ENCODE data around the gene RERE.

The RERE gene

DNA sequence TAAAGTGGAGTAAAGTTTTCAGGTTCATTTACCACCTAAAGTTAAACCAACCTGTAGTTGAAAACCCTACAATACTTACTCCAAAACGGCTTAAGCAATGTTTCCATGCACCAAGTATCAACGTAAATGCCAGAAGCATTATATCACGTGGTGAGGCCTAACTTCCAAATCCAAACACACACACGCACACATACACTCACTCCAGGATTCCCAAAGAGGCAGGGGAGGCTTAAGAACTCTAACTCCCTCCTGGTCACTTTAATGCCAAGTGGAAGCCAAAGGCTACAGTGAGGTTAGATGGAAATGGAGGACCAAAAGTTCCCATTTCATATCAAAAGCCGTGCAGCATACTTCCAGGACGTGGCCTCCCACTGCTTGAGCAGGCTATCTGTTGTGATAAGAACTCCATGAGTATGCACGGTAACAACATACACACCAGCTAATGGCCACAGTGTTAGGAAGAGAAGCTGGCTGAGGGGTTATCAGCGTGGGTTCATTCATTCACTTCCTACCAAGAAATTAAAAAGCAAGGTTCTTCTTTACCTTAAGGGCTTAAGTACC lies 275.4 kb downstream of the RERE start:
- Histone ChIP-seq H3K4me1 (no peaks in the 10 kb centered on the region), H3K4me3 (ENCODE audit: low read depth, low read length) (no peak overlapping the region), H3K27me3 (no peaks in the 10 kb centered on the region), H3K36me3 (no peaks in the 10 kb centered on the region), H3K9me3 (no peaks in the 10 kb centered on the region)
- no peak for DNase-seq
- TF ChIP-seq, protein P1, sequence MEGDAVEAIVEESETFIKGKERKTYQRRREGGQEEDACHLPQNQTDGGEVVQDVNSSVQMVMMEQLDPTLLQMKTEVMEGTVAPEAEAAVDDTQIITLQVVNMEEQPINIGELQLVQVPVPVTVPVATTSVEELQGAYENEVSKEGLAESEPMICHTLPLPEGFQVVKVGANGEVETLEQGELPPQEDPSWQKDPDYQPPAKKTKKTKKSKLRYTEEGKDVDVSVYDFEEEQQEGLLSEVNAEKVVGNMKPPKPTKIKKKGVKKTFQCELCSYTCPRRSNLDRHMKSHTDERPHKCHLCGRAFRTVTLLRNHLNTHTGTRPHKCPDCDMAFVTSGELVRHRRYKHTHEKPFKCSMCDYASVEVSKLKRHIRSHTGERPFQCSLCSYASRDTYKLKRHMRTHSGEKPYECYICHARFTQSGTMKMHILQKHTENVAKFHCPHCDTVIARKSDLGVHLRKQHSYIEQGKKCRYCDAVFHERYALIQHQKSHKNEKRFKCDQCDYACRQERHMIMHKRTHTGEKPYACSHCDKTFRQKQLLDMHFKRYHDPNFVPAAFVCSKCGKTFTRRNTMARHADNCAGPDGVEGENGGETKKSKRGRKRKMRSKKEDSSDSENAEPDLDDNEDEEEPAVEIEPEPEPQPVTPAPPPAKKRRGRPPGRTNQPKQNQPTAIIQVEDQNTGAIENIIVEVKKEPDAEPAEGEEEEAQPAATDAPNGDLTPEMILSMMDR (IDR thresholded peaks at IDR 0.05; ENCODE audit: low read depth, low read length), result no peak

DNA sequence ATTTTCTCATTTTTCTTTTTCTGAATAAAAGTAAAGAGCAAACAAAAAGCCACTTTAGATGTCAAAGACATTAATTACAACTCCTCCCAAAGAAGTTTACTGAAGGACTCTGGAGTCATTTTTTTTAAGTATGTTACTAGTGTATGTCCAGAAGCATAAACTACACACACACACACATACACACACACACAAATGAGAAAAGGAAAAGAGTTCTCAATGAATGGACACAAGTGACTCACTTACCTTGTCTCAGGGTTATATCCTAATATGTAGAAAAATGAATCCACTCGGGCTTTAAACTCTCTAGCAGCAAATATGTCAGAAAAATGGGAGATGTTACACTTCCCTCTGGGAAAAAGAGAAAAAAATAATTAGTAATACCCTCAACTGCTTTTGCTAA lies 276.5 kb downstream of the RERE start:
- Histone ChIP-seq H3K4me1 (no peaks in the 10 kb centered on the region), H3K36me3 (no peaks in the 10 kb centered on the region)
- TF ChIP-seq, protein P1 (IDR thresholded peaks at IDR 0.05; ENCODE audit: low read depth, low read length), result no peak

DNA sequence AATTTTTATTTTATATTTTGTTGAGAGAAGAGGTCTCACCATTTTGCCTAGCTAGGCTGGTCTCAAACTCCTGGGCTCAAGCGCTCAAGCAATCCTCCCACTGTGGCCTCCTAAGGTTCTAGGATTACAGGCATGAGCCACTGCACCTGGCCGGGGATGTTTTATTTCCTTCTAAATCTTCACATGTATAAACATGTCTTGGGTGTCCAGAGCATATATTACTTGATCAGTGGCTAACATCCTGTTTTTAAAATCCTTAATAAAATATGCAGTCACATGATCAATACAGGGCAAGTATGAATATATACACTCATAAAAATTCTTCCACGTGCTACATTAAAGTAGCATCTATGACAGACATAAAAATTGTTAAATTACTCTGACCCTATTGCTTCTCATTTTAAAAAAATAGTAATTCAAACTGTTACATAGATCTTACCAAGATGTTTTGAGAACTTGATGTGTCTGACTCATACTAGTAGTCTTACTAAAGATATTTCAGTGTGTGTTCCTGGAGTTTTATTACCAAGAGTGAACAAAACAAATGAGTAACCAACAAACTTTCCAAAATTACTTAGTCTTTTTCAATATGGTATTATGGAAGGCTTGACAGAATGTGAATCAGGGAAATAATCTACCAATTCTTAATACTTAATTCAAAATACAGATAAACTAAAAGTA lies 277.0 kb downstream of the RERE start:
- Histone ChIP-seq H3K4me3 (ENCODE audit: low read depth, low read length) (no peak overlapping the region), H3K9me3 (no peaks in the 10 kb centered on the region), H3K36me3 (no peaks in the 10 kb centered on the region), H3K27me3 (no peaks in the 10 kb centered on the region), H3K4me1 (no peaks in the 10 kb centered on the region)
- TF ChIP-seq, protein P1 (IDR thresholded peaks at IDR 0.05; ENCODE audit: low read depth, low read length), result no peak
- no peak for DNase-seq

More for the DNA sequence above, 276.5 kb downstream of the RERE start:
- no peak for DNase-seq
- Histone ChIP-seq H3K27me3 (no peaks in the 10 kb centered on the region), H3K9me3 (no peaks in the 10 kb centered on the region), H3K4me3 (ENCODE audit: low read depth, low read length) (no peak overlapping the region)

DNA sequence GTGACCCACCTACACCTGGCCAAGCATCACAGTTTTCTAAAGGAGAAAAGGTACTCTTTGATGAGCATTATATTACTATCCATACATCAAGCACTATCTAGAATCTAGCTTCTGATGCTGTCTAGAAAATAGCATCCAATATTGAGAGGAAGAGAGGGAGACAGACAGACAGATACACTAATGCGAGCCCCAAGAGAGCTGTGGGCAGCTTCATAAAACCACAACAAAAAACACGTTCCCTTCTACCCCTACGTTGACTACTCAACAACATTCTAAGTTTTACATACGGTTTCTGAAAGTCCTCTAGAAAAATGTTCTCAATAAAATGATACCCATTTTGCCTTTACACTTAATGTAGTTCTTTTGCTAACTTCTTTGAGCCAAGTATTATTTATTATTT lies 277.8 kb downstream of the RERE start:
- DNase-seq, result no peak
- TF ChIP-seq, protein P1 (IDR thresholded peaks at IDR 0.05; ENCODE audit: low read depth, low read length), result no peak
- no peaks in the 10 kb centered on the region for H3K4me1 ChIP-seq
- no peaks in the 10 kb centered on the region for H3K27me3 ChIP-seq
- H3K9me3 ChIP-seq, result no peaks in the 10 kb centered on the region
- no peaks in the 10 kb centered on the region for H3K36me3 ChIP-seq
- H3K4me3 ChIP-seq (ENCODE audit: low read depth, low read length), result no peak overlapping the region

DNA sequence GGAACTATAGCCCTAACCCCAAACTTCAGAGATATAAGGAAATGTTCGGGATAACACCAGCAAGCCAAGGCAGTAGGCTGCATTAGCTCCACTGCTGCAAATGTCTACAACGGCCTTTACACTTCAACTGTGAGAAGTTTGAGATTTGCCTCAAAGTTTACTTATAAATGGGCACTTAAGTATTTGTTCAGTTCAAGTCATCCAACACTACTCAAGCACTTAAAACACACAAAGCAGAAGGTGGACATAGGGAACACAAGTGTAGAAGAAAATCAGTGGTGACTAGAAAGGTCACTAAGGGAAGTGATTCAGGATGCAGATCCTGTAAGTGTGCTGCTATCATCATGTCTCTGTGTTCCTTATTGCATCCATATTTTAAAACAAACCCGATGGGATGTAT lies 278.9 kb downstream of the RERE start:
- Histone ChIP-seq H3K36me3 (no peaks in the 10 kb centered on the region), H3K4me1 (no peaks in the 10 kb centered on the region)

DNA sequence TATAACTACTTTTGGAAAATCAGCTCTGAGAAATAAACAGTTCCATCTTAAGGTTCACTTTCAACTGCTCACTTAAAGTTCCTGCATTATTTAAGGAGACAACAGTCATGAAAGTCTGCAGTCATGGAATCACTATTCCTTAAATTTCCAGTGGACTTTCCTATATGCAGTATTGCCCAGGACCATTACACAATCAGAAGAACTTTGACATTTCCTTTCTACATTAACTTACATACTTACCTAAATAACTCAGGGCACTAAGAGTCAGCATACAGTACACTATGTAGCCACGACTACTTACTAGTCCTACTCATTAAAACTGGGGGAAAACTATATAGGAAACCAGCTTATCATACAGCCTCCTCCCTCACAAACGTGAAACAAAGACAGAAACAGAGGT lies 279.4 kb downstream of the RERE start:
- DNase-seq, result no peak
- Histone ChIP-seq H3K4me3 (ENCODE audit: low read depth, low read length) (no peak overlapping the region), H3K36me3 (no peaks in the 10 kb centered on the region), H3K4me1 (no peaks in the 10 kb centered on the region), H3K27me3 (no peaks in the 10 kb centered on the region), H3K9me3 (no peaks in the 10 kb centered on the region)
- TF ChIP-seq, protein P1 (IDR thresholded peaks at IDR 0.05; ENCODE audit: low read depth, low read length), result no peak

More for the DNA sequence above, 278.9 kb downstream of the RERE start:
- no peaks in the 10 kb centered on the region for H3K9me3 ChIP-seq
- no peak for DNase-seq
- H3K27me3 ChIP-seq, result no peaks in the 10 kb centered on the region
- no peak overlapping the region for H3K4me3 ChIP-seq (ENCODE audit: low read depth, low read length)
- TF ChIP-seq, protein P1 (IDR thresholded peaks at IDR 0.05; ENCODE audit: low read depth, low read length), result no peak
